ENCODE data around the gene ADGRV1. TPM values are rescaled to one million over a fixed set of nuclear protein-coding genes. Genes with fewer than 3 reads are reported as not detected.
A peak's percentile ranks its signal among the peaks of the same experiment; 100 is the strongest.

The ADGRV1 gene
- total RNA-seq, 1 donor from 2014 or later: 10.0 TPM

- DNase-seq (ENCODE audit: low read depth) (no peak), FAIRE-seq (no peak)
- Histone ChIP-seq H3K27ac (ENCODE audit: low read depth, low read length) (no peak overlapping the region), H3K9ac (ENCODE audit: low read length) (no peak overlapping the region), H4K20me1 (ENCODE audit: insufficient read depth, low read length) (peaks cover 7% of the 10 kb centered on the region), H3K4me1 (ENCODE audit: insufficient read depth, low read length) (peaks cover 4% of the 10 kb centered on the region), H3K4me2 (ENCODE audit: low read length) (no peak overlapping the region), H3K79me2 (ENCODE audit: insufficient read depth, low read length) (no peaks in the 10 kb centered on the region), H3K9me3 (ENCODE audit: insufficient read depth, low read depth, low read length) (no peaks in the 10 kb centered on the region), H2AFZ (ENCODE audit: low read depth, low read length) (no peak overlapping the region), H3K36me3 (ENCODE audit: insufficient read depth, low read length) (peaks cover 9% of the 10 kb centered on the region), H3K4me3 (ENCODE audit: insufficient read depth, low read depth, low read length) (no peak overlapping the region), H3K27me3 (ENCODE audit: insufficient read depth, low read length) (no peaks in the 10 kb centered on the region)
- H3K4me1 Mint-ChIP-seq (ENCODE audit: low read depth, unreplicated experiment): peaks cover 10% of the 10 kb centered on the region
- no peak for TF ChIP-seq EZH2 (IDR thresholded peaks at IDR 0.05; ENCODE audit: insufficient read depth, low read length)
- TF ChIP-seq, protein P1, sequence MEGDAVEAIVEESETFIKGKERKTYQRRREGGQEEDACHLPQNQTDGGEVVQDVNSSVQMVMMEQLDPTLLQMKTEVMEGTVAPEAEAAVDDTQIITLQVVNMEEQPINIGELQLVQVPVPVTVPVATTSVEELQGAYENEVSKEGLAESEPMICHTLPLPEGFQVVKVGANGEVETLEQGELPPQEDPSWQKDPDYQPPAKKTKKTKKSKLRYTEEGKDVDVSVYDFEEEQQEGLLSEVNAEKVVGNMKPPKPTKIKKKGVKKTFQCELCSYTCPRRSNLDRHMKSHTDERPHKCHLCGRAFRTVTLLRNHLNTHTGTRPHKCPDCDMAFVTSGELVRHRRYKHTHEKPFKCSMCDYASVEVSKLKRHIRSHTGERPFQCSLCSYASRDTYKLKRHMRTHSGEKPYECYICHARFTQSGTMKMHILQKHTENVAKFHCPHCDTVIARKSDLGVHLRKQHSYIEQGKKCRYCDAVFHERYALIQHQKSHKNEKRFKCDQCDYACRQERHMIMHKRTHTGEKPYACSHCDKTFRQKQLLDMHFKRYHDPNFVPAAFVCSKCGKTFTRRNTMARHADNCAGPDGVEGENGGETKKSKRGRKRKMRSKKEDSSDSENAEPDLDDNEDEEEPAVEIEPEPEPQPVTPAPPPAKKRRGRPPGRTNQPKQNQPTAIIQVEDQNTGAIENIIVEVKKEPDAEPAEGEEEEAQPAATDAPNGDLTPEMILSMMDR (IDR thresholded peaks at IDR 0.05; ENCODE audit: insufficient read depth, low read depth, low read length): no peak
- H3K9me3 Mint-ChIP-seq (ENCODE audit: unreplicated experiment): no peaks in the 10 kb centered on the region
- H3K27ac Mint-ChIP-seq (ENCODE audit: unreplicated experiment): no peak overlapping the region
- no peak overlapping the region for H3K4me3 Mint-ChIP-seq (ENCODE audit: unreplicated experiment)
- peaks cover 11% of the 10 kb centered on the region for H3K36me3 Mint-ChIP-seq (ENCODE audit: low read depth, unreplicated experiment)
- H3K27me3 Mint-ChIP-seq (ENCODE audit: low read depth, unreplicated experiment): no peaks in the 10 kb centered on the region
These were observed 44.1 kb upstream of the ADGRV1 start for GRCh38 chr5:90514520-90514919.

DNA sequence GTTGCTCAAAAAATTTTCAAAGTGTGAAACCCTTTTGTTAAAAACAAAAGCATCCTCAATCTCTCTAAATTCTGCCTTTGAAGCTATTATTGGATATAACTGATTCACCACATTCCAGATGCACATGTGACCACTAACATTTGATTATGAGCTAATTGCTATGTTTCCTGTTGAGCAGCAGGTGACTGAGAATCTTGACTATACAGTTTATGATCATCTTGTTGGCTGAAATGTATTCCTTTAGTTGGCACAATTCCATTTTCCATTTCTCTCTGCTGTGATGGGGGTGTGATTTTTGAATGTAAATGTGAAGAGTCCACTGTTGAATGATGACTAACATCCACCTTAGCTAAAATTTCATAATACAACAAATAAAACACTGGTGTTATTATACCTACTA, 39.9 kb upstream of the ADGRV1 start:
- H3K9me3 Mint-ChIP-seq (ENCODE audit: unreplicated experiment): no peaks in the 10 kb centered on the region
- Histone ChIP-seq H3K4me3 (ENCODE audit: insufficient read depth, low read depth, low read length) (no peak overlapping the region), H3K79me2 (ENCODE audit: insufficient read depth, low read length) (no peaks in the 10 kb centered on the region), H3K4me2 (ENCODE audit: low read length) (peak overlapping the region; percentile 13), H3K27ac (ENCODE audit: low read depth, low read length) (peak overlapping the region; percentile 14), H3K9me3 (ENCODE audit: insufficient read depth, low read depth, low read length) (no peaks in the 10 kb centered on the region), H3K9ac (ENCODE audit: low read length) (no peak overlapping the region), H3K4me1 (ENCODE audit: insufficient read depth, low read length) (peaks cover 4% of the 10 kb centered on the region), H3K36me3 (ENCODE audit: insufficient read depth, low read length) (peaks cover 22% of the 10 kb centered on the region), H3K27me3 (ENCODE audit: insufficient read depth, low read length) (no peaks in the 10 kb centered on the region), H2AFZ (ENCODE audit: low read depth, low read length) (no peak overlapping the region), H4K20me1 (ENCODE audit: insufficient read depth, low read length) (peaks cover 14% of the 10 kb centered on the region)
- peak; percentile 69 for DNase-seq (ENCODE audit: low read depth)
- H3K27ac Mint-ChIP-seq (ENCODE audit: unreplicated experiment): peak overlapping the region; percentile 8
- no peak for TF ChIP-seq EZH2 (IDR thresholded peaks at IDR 0.05; ENCODE audit: insufficient read depth, low read length)
- TF ChIP-seq, protein P1 (IDR thresholded peaks at IDR 0.05; ENCODE audit: insufficient read depth, low read depth, low read length): no peak
- peaks cover 16% of the 10 kb centered on the region for H3K36me3 Mint-ChIP-seq (ENCODE audit: low read depth, unreplicated experiment)
- peaks cover 10% of the 10 kb centered on the region for H3K4me1 Mint-ChIP-seq (ENCODE audit: low read depth, unreplicated experiment)
- H3K4me3 Mint-ChIP-seq (ENCODE audit: unreplicated experiment): peak overlapping the region; percentile 4
- no peak for FAIRE-seq
- H3K27me3 Mint-ChIP-seq (ENCODE audit: low read depth, unreplicated experiment): no peaks in the 10 kb centered on the region

- H3K9me3 ChIP-seq (ENCODE audit: insufficient read depth, low read depth, low read length): no peaks in the 10 kb centered on the region
- H3K36me3 Mint-ChIP-seq (ENCODE audit: low read depth, unreplicated experiment): peaks cover 16% of the 10 kb centered on the region
- H3K4me3 ChIP-seq (ENCODE audit: insufficient read depth, low read depth, low read length): no peak overlapping the region
- H3K27me3 ChIP-seq (ENCODE audit: insufficient read depth, low read length): no peaks in the 10 kb centered on the region
- H3K36me3 ChIP-seq (ENCODE audit: insufficient read depth, low read length): peaks cover 22% of the 10 kb centered on the region
- H3K4me3 Mint-ChIP-seq (ENCODE audit: unreplicated experiment): no peak overlapping the region
- no peaks in the 10 kb centered on the region for H3K9me3 Mint-ChIP-seq (ENCODE audit: unreplicated experiment)
- H3K79me2 ChIP-seq (ENCODE audit: insufficient read depth, low read length): no peaks in the 10 kb centered on the region
- H4K20me1 ChIP-seq (ENCODE audit: insufficient read depth, low read length): peaks cover 14% of the 10 kb centered on the region
- FAIRE-seq: no peak
- no peak overlapping the region for H2AFZ ChIP-seq (ENCODE audit: low read depth, low read length)
- no peak for DNase-seq (ENCODE audit: low read depth)
- TF ChIP-seq, protein P1 (IDR thresholded peaks at IDR 0.05; ENCODE audit: insufficient read depth, low read depth, low read length): no peak
- no peak for TF ChIP-seq EZH2 (IDR thresholded peaks at IDR 0.05; ENCODE audit: insufficient read depth, low read length)
- peak overlapping the region; percentile 2 for H3K27ac Mint-ChIP-seq (ENCODE audit: unreplicated experiment)
- peaks cover 10% of the 10 kb centered on the region for H3K4me1 Mint-ChIP-seq (ENCODE audit: low read depth, unreplicated experiment)
- H3K9ac ChIP-seq (ENCODE audit: low read length): no peak overlapping the region
- peak overlapping the region; percentile 13 for H3K4me2 ChIP-seq (ENCODE audit: low read length)
- no peaks in the 10 kb centered on the region for H3K27me3 Mint-ChIP-seq (ENCODE audit: low read depth, unreplicated experiment)
- peak overlapping the region; percentile 14 for H3K27ac ChIP-seq (ENCODE audit: low read depth, low read length)
- H3K4me1 ChIP-seq (ENCODE audit: insufficient read depth, low read length): peaks cover 4% of the 10 kb centered on the region
These were observed 39.5 kb upstream of the ADGRV1 start for GRCh38 chr5:90519081-90519480.
